Smooth muscle cell (in vitro differentiated cells): ENCODE data around the gene CD164L2. TPM values are rescaled to one million over a fixed set of nuclear protein-coding genes. Genes with fewer than 3 reads are reported as not detected.

ENCODE experiments used
- DNase-seq: peaks from one replicate; lab custom pipeline; 2025; ENCODE audit not compliant: unreplicated experiment; lab: John Stamatoyannopoulos, UW
- H2AFZ ChIP-seq: fragments of 200-600 bp; sonication (generic); 2 replicates; pipeline ENCODE4 v1.6.0; 2016; ENCODE audit warnings: antibody characterized with exemption, low read depth, mild to moderate bottlenecking
- H3F3A ChIP-seq: fragments of 200-600 bp; sonication (generic); 2 replicates; pipeline ENCODE4 v1.6.0; 2017; ENCODE audit warnings: antibody characterized with exemption, low read depth
- H3K27ac ChIP-seq: fragments of 200-600 bp; sonication (generic); 2 replicates; pipeline ENCODE4 v1.5.1; 2016; ENCODE audit warnings: low read depth, mild to moderate bottlenecking
- H3K27me3 ChIP-seq: fragments of 200-600 bp; sonication (generic); 2 replicates; pipeline ENCODE4 v1.6.1; 2016; ENCODE audit warnings: low read depth, mild to moderate bottlenecking
- H3K36me3 ChIP-seq: fragments of 200-600 bp; sonication (generic); 2 replicates; pipeline ENCODE4 v1.5.1; 2016; ENCODE audit warnings: low read depth
- H3K4me1 ChIP-seq: fragments of 200-600 bp; sonication (generic); 2 replicates; pipeline ENCODE4 v1.5.1; 2016; ENCODE audit warnings: low read depth
- H3K4me2 ChIP-seq: fragments of 200-600 bp; sonication (generic); 2 replicates; pipeline ENCODE4 v1.6.0; 2016; ENCODE audit warnings: mild to moderate bottlenecking
- H3K4me3 ChIP-seq: fragments of 200-600 bp; sonication (generic); 2 replicates; pipeline ENCODE4 v1.5.1; 2016; ENCODE audit warnings: mild to moderate bottlenecking
- H3K79me2 ChIP-seq: fragments of 200-600 bp; sonication (generic); 2 replicates; pipeline ENCODE4 v1.6.0; 2016; ENCODE audit warnings: low read depth, mild to moderate bottlenecking
- H3K9ac ChIP-seq: fragments of 200-600 bp; sonication (generic); 2 replicates; pipeline ENCODE4 v1.6.0; 2016; ENCODE audit warnings: low read depth
- H3K9me3 ChIP-seq: fragments of 200-600 bp; sonication (generic); replicated peaks from 2 replicates; pipeline ENCODE4 v1.5.1; 2016; ENCODE audit warnings: low read depth
- H4K20me1 ChIP-seq: fragments of 200-600 bp; sonication (generic); 2 replicates; pipeline ENCODE4 v1.6.0; 2016; ENCODE audit warnings: low read depth
- WGBS: methylation state at CpG from one replicate; pipeline ENCODE4 v1.1.7; 2016; ENCODE audit warnings: low lambda C conversion rate; 5-methylcytosine and 5-hydroxymethylcytosine counted together
- polyA plus RNA-seq: library from polyadenylated mRNA; unstranded; fragments of >200 nt; fragmentation: Nextera tagmentation; extraction: Ambion mirVana; gene quantifications from 2 replicates; pipeline ENCODE4 v1.2.1, GENCODE V29; 2016
- total RNA-seq: library from RNA; depleted of rRNA; stranded (reverse); fragments of >200 nt; gene quantifications from 2 replicates; pipeline ENCODE4 v1.2.3, GENCODE V29; 2014
- TF ChIP-seq, protein P1 (sequence below): fragments of 200-600 bp; sonication (generic); IDR thresholded peaks from 2 replicates; pipeline ENCODE4 v1.5.1; 2017; ENCODE audit warnings: borderline replicate concordance, mild to moderate bottlenecking, antibody characterized with exemption; ENCODE audit not compliant: insufficient read depth, poor library complexity, severe bottlenecking

The CD164L2 gene
- total and polyA plus RNA-seq, 2 experiments from 2014 or later: 0.31 to 0.45 TPM

DNA sequence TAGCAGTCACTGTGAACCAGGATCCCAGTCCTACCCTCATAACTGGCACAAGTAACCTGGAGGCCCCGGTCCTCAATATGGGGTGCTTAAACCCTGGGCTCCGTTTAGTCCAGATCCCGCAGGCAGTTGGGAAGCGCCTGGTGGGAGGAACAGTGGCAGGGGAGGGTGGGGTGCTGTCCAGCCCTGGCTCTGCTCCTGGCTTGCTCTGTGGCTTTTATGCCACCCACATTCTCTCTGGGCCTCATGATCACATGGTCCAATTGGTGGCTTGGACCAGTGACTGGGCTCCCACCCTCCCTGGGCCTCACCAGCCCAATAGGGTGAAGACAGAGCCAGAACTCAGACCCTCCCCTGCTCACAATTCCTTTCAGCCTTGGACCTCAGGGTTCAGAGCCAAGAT lies 2.9 kb downstream of the CD164L2 start:
- Histone ChIP-seq H3K79me2 (no peaks in the 10 kb centered on the region), H4K20me1 (no peaks in the 10 kb centered on the region), H3K4me2 (no peak overlapping the region), H3K27ac (no peak overlapping the region), H3K9me3 (no peaks in the 10 kb centered on the region), H2AFZ (no peak overlapping the region), H3K4me1 (no peaks in the 10 kb centered on the region), H3K27me3 (no peaks in the 10 kb centered on the region), H3K4me3 (no peak overlapping the region), H3K36me3 (no peaks in the 10 kb centered on the region), H3F3A (no peaks in the 10 kb centered on the region), H3K9ac (no peak overlapping the region)
- DNase-seq: no peak
- 80% methylated on average over 4 of the region's 4 CpGs for WGBS
- TF ChIP-seq, protein P1, sequence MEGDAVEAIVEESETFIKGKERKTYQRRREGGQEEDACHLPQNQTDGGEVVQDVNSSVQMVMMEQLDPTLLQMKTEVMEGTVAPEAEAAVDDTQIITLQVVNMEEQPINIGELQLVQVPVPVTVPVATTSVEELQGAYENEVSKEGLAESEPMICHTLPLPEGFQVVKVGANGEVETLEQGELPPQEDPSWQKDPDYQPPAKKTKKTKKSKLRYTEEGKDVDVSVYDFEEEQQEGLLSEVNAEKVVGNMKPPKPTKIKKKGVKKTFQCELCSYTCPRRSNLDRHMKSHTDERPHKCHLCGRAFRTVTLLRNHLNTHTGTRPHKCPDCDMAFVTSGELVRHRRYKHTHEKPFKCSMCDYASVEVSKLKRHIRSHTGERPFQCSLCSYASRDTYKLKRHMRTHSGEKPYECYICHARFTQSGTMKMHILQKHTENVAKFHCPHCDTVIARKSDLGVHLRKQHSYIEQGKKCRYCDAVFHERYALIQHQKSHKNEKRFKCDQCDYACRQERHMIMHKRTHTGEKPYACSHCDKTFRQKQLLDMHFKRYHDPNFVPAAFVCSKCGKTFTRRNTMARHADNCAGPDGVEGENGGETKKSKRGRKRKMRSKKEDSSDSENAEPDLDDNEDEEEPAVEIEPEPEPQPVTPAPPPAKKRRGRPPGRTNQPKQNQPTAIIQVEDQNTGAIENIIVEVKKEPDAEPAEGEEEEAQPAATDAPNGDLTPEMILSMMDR: no peak

DNA sequence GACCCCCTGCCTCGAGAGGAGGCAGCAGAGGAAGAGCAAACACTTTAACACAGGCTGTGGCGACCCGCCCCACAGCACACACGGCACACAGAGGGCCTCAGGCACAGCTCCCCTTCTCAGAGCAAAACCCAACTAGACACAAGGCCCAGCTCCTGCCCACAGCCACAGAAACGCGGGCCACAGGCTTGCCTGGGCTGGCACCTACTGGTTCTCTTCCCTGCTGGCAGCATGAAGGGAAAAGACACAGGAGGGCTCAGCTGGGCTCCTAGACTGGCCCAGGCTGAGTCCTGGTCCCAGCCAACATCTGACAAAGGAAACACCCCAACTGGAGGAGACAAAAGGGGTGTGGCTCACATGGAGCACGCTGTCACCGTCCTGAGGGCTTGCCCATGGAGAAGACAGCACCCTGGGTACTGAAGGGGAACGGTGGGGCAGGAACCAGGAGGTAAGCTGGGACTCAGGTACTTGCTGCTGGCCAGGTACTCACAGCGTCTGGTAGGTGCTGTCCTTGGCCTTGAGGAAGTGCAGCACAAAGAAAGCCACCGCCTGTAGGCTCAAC lies 3.5 kb downstream of the CD164L2 start:
- WGBS: 86% methylated on average over 11 of the region's 11 CpGs

DNA sequence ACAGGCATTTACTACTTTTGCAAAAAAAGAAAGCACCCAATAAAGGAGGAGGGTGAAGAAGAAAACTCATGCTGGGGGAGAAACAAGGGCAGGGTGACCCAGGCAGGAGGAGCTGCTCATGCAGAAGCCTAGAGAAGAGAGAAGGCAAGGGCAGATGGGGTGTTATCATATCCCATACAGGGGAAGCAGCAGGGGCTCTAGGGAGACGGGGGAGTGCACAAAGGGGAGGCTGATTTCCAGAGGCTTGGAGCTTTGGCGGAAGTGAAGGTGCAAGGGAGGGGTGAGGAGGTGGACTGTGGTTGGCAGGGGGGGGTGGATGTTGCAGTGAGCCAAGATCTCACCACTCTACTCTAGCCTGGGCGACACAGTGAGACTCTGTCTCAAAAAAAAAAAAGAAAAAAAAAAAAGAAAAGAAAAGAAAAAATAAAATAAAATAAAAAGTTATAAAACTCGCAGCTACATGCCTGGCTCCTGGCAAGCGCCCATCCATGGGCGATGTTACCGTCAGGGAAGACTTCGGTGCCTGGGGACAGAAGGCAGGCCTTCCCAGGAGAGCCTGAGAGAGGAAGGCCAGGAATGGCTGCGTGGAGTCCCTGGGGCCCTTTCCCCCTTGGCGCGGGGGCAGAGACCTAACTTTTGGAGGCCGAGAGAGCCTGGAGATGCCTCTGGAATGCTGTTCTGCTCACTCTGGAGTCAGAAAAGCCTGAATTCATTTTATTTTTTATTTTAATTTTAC lies 5.2 kb downstream of the CD164L2 start:
- no peak overlapping the region for H3K27ac ChIP-seq
- H3F3A ChIP-seq: no peaks in the 10 kb centered on the region
- H3K9me3 ChIP-seq: no peaks in the 10 kb centered on the region
- no peak overlapping the region for H3K4me2 ChIP-seq
- no peaks in the 10 kb centered on the region for H3K79me2 ChIP-seq
- DNase-seq: no peak
- H3K9ac ChIP-seq: no peak overlapping the region
- no peaks in the 10 kb centered on the region for H3K4me1 ChIP-seq
- TF ChIP-seq, protein P1: no peak
- H3K27me3 ChIP-seq: no peaks in the 10 kb centered on the region
- WGBS: 86% methylated on average over 12 of the region's 12 CpGs
- H4K20me1 ChIP-seq: no peaks in the 10 kb centered on the region
- no peak overlapping the region for H2AFZ ChIP-seq
- no peaks in the 10 kb centered on the region for H3K36me3 ChIP-seq
- no peak overlapping the region for H3K4me3 ChIP-seq

More for the DNA sequence above, 3.5 kb downstream of the CD164L2 start:
- Histone ChIP-seq H3K4me2 (no peak overlapping the region), H3K4me3 (no peak overlapping the region), H4K20me1 (no peaks in the 10 kb centered on the region), H3K27me3 (no peaks in the 10 kb centered on the region), H3K9ac (no peak overlapping the region), H3F3A (no peaks in the 10 kb centered on the region), H3K9me3 (no peaks in the 10 kb centered on the region), H3K79me2 (no peaks in the 10 kb centered on the region), H3K4me1 (no peaks in the 10 kb centered on the region), H2AFZ (no peak overlapping the region), H3K27ac (no peak overlapping the region), H3K36me3 (no peaks in the 10 kb centered on the region)
- TF ChIP-seq, protein P1: no peak
- no peak for DNase-seq
